H9 (cell line): ENCODE data around the gene ZC3H7B. TPM values are rescaled to one million over a fixed set of nuclear protein-coding genes. Genes with fewer than 3 reads are reported as not detected.

ENCODE experiments used
- DNase-seq: peaks from one replicate; pipeline ENCODE4 v3.0.0-alpha.2; 2017
- H2AFZ ChIP-seq: one replicate; pipeline ENCODE4 v1.6.1; 2013; ENCODE audit warnings: mild to moderate bottlenecking, low read length, control low read depth, moderate library complexity
- H2AK5ac ChIP-seq: 2 replicates; pipeline ENCODE4 v1.6.1; 2013; ENCODE audit warnings: low read length, control low read depth, mixed read lengths; ENCODE audit not compliant: insufficient read length
- H2BK120ac ChIP-seq: one replicate; pipeline ENCODE4 v1.6.1; 2013; ENCODE audit warnings: low read depth, mild to moderate bottlenecking, low read length, control low read depth, inconsistent platforms; ENCODE audit not compliant: poor library complexity, severe bottlenecking
- H2BK12ac ChIP-seq: 2 replicates; pipeline ENCODE4 v1.6.1; 2013; ENCODE audit warnings: low read length, control low read depth, mixed read lengths, low read depth; ENCODE audit not compliant: insufficient read length
- H2BK15ac ChIP-seq: 2 replicates; pipeline ENCODE4 v1.6.1; 2013; ENCODE audit warnings: low read depth, low read length, control low read depth
- H2BK20ac ChIP-seq: one replicate; pipeline ENCODE4 v1.6.1; 2013; ENCODE audit warnings: low read depth, mild to moderate bottlenecking, low read length, control low read depth, inconsistent platforms; ENCODE audit not compliant: poor library complexity, severe bottlenecking
- H2BK5ac ChIP-seq: 2 replicates; pipeline ENCODE4 v1.6.1; 2013; ENCODE audit warnings: low read length, control low read depth, mixed read lengths; ENCODE audit not compliant: insufficient read length
- H3K14ac ChIP-seq: 2 replicates; pipeline ENCODE4 v1.6.1; 2013; ENCODE audit warnings: low read length, control low read depth; ENCODE audit not compliant: insufficient read depth
- H3K18ac ChIP-seq: 2 replicates; pipeline ENCODE4 v1.6.1; 2013; ENCODE audit warnings: low read depth, mild to moderate bottlenecking, mixed read lengths, low read length, control low read depth; ENCODE audit not compliant: insufficient read length
- H3K23ac ChIP-seq: 2 replicates; pipeline ENCODE4 v1.6.1; 2013; ENCODE audit warnings: low read length, control low read depth, mixed read lengths, low read depth; ENCODE audit not compliant: insufficient read length
- H3K23me2 ChIP-seq: 2 replicates; pipeline ENCODE4 v1.6.1; 2013; ENCODE audit warnings: low read depth, mild to moderate bottlenecking, mixed read lengths, low read length, control low read depth; ENCODE audit not compliant: insufficient read length, poor library complexity, severe bottlenecking
- H3K27ac ChIP-seq: 2 replicates; pipeline ENCODE4 v1.5.1; 2013; ENCODE audit warnings: low read length, control low read depth, mixed read lengths, low read depth; ENCODE audit not compliant: insufficient read length
- H3K27me3 ChIP-seq: 2 replicates; pipeline ENCODE4 v1.6.1; 2013; ENCODE audit warnings: low read length, control low read depth, inconsistent platforms; ENCODE audit not compliant: insufficient read depth
- H3K4ac ChIP-seq: 2 replicates; pipeline ENCODE4 v1.6.1; 2013; ENCODE audit warnings: low read depth, mild to moderate bottlenecking, control low read depth, inconsistent platforms, low read length, moderate library complexity
- H3K4me1 ChIP-seq: 2 replicates; pipeline ENCODE4 v1.6.1; 2013; ENCODE audit warnings: low read length, control low read depth, inconsistent platforms; ENCODE audit not compliant: insufficient read depth
- H3K4me2 ChIP-seq: 2 replicates; pipeline ENCODE4 v1.6.1; 2013; ENCODE audit warnings: low read length, control low read depth, mixed read lengths; ENCODE audit not compliant: insufficient read length, insufficient read depth
- H3K56ac ChIP-seq: 2 replicates; pipeline ENCODE4 v1.6.1; 2013; ENCODE audit warnings: low read depth, mild to moderate bottlenecking, mixed read lengths, low read length, control low read depth; ENCODE audit not compliant: insufficient read length
- H3K79me1 ChIP-seq: 2 replicates; pipeline ENCODE4 v1.6.1; 2013; ENCODE audit warnings: low read depth, mild to moderate bottlenecking, moderate library complexity, low read length, control low read depth, inconsistent platforms; ENCODE audit not compliant: insufficient read depth, poor library complexity, severe bottlenecking
- H3K79me2 ChIP-seq: 2 replicates; pipeline ENCODE4 v1.6.1; 2013; ENCODE audit warnings: low read length, control low read depth, inconsistent platforms; ENCODE audit not compliant: insufficient read depth
- H3K9ac ChIP-seq: 2 replicates; pipeline ENCODE4 v1.6.1; 2013; ENCODE audit warnings: low read length, control low read depth, mixed read lengths; ENCODE audit not compliant: insufficient read length; ENCODE audit errors: extremely low read depth
- H3K9me3 ChIP-seq: one replicate; pipeline ENCODE4 v1.6.1; 2013; ENCODE audit warnings: low read depth, low read length, inconsistent platforms; ENCODE audit not compliant: control insufficient read depth
- H3T11ph ChIP-seq: one replicate; pipeline ENCODE4 v1.6.1; 2013; ENCODE audit warnings: mild to moderate bottlenecking, low read length, control low read depth, inconsistent platforms
- H4K20me1 ChIP-seq: one replicate; pipeline ENCODE4 v1.6.1; 2013; ENCODE audit not compliant: control insufficient read depth, insufficient read length, insufficient read depth
- H4K5ac ChIP-seq: 2 replicates; pipeline ENCODE4 v1.6.1; 2013; ENCODE audit warnings: low read depth, mild to moderate bottlenecking, mixed read lengths, low read length, control low read depth; ENCODE audit not compliant: insufficient read length
- H4K8ac ChIP-seq: replicated peaks from 2 replicates; pipeline ENCODE4 v1.6.1; 2013; ENCODE audit warnings: low read length, control low read depth, mixed read lengths, low read depth; ENCODE audit not compliant: insufficient read length
- H4K91ac ChIP-seq: 2 replicates; pipeline ENCODE4 v1.6.1; 2013; ENCODE audit warnings: low read depth, mild to moderate bottlenecking, moderate library complexity, mixed read lengths, low read length, control low read depth; ENCODE audit not compliant: insufficient read length
- H3K27ac Mint-ChIP-seq, 3 experiments: 2 replicates in 2 of 3; 3 replicates in 1 of 3; pipeline ENCODE4 v1.8.0; 2020 to 2021; ENCODE audit warnings: mixed read lengths in 3 of 3, mild to moderate bottlenecking in 1 of 3, moderate library complexity in 1 of 3
- H3K27me3 Mint-ChIP-seq: 2 replicates; pipeline ENCODE4 v1.8.0; 2021; ENCODE audit warnings: low read depth, mild to moderate bottlenecking, moderate library complexity, mixed read lengths
- H3K36me3 Mint-ChIP-seq, 3 experiments: 2 replicates in 2 of 3; 3 replicates in 1 of 3; pipeline ENCODE4 v1.8.0; 2020 to 2021; ENCODE audit warnings: low read depth in 3 of 3, mixed read lengths in 3 of 3; ENCODE audit not compliant: insufficient read depth in 1 of 3
- H3K4me1 Mint-ChIP-seq, 2 experiments: 2 replicates each; pipeline ENCODE4 v1.8.0; 2020; ENCODE audit warnings: mixed read lengths in 2 of 2
- H3K4me3 Mint-ChIP-seq, 2 experiments: 2 replicates in 1 of 2; 3 replicates in 1 of 2; pipeline ENCODE4 v1.8.0; 2020 to 2021; ENCODE audit warnings: mild to moderate bottlenecking in 2 of 2, mixed read lengths in 2 of 2, moderate library complexity in 1 of 2
- H3K9me3 Mint-ChIP-seq, 2 experiments: 2 replicates in 1 of 2; 3 replicates in 1 of 2; pipeline ENCODE4 v1.8.0; 2020; ENCODE audit warnings: mild to moderate bottlenecking in 2 of 2, mixed read lengths in 2 of 2, moderate library complexity in 1 of 2
- WGBS: extraction: QIAGEN DNeasy Blood & Tissue Kit; methylation state at CpG from one replicate; pipeline ENCODE4 v1.1.7; 2013; ENCODE audit warnings: missing lambda C conversion rate, low lambda C conversion rate, mixed read lengths; ENCODE audit not compliant: insufficient read length; ENCODE audit errors: extremely low coverage; 5-methylcytosine and 5-hydroxymethylcytosine counted together
- total RNA-seq: library from RNA; stranded (reverse); gene quantifications from 2 replicates; pipeline ENCODE4 v1.2.1, GENCODE V29; 2021
- TF ChIP-seq, protein P1 (sequence below): fragments of 200-600 bp; sonication (generic); conservative IDR thresholded peaks from 3 replicates; pipeline ENCODE4 v1.8.0; 2021; ENCODE audit warnings: antibody characterized with exemption, mild to moderate bottlenecking

Gene ZC3H7B
- total RNA-seq, 1 experiment from 2014 or later: 69.3 TPM

DNA sequence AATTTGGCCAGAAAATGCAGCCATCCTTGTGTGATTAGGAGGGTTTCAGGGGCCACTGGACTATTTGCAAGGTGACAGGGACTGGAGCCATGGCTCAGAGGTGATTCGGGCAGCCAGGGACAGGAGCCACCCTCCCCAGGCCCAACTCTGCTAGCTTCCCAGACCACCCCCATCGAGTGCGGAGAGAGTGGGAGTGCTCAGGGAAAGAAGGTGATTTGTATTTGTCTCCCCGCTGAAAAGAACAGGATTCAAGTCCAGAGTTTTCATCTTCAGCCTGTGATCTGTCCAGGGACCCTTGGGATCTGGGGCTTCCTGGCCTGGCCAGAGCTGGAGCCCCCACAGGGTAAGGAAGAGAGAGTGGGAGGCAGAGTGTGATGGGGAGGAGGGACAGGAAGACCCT lies 58.1 kb downstream of the ZC3H7B start:
- Histone ChIP-seq H4K5ac (no peak overlapping the region), H3K4me1 (peaks cover 5% of the 10 kb centered on the region; the same call in 1 of the 2 replicates), H3K79me2 (no peaks in the 10 kb centered on the region), H2AK5ac (no peak overlapping the region), H3K9me3 (no peaks in the 10 kb centered on the region), H3K56ac (no peak overlapping the region), H2AFZ (no peak overlapping the region), H3K4me2 (no peak overlapping the region), H2BK120ac (no peak overlapping the region), H4K91ac (no peak overlapping the region), H2BK5ac (no peak overlapping the region), H3K27ac (no peak overlapping the region), H4K8ac (no peak overlapping the region), H3K23ac (no peak overlapping the region), H3K27me3 (no peaks in the 10 kb centered on the region), H3K9ac (no peak overlapping the region), H2BK15ac (no peak overlapping the region), H3K18ac (no peak overlapping the region), H3K23me2 (peaks cover 3% of the 10 kb centered on the region), H4K20me1 (no peaks in the 10 kb centered on the region), H3K4ac (no peak overlapping the region), H2BK12ac (peak overlapping the region; percentile 38), H2BK20ac (no peak overlapping the region), H3K14ac (no peak overlapping the region), H3T11ph (no peak overlapping the region), H3K79me1 (no peaks in the 10 kb centered on the region)
- DNase-seq: no peak
- H3K27me3 Mint-ChIP-seq: no peaks in the 10 kb centered on the region
- H3K27ac Mint-ChIP-seq: peak overlapping the region; percentile 56 to 93 (median 93)
- no peaks in the 10 kb centered on the region for H3K9me3 Mint-ChIP-seq
- peaks cover 16 to 33% of the 10 kb centered on the region in 2 experiments for H3K4me1 Mint-ChIP-seq
- WGBS: no CpG with 5 or more reads among the region's 4 CpGs
- TF ChIP-seq, protein P1, sequence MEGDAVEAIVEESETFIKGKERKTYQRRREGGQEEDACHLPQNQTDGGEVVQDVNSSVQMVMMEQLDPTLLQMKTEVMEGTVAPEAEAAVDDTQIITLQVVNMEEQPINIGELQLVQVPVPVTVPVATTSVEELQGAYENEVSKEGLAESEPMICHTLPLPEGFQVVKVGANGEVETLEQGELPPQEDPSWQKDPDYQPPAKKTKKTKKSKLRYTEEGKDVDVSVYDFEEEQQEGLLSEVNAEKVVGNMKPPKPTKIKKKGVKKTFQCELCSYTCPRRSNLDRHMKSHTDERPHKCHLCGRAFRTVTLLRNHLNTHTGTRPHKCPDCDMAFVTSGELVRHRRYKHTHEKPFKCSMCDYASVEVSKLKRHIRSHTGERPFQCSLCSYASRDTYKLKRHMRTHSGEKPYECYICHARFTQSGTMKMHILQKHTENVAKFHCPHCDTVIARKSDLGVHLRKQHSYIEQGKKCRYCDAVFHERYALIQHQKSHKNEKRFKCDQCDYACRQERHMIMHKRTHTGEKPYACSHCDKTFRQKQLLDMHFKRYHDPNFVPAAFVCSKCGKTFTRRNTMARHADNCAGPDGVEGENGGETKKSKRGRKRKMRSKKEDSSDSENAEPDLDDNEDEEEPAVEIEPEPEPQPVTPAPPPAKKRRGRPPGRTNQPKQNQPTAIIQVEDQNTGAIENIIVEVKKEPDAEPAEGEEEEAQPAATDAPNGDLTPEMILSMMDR: no peak
- H3K36me3 Mint-ChIP-seq: peaks cover 6 to 40% (median 27%) of the 10 kb centered on the region in 3 experiments; a peak in 6 of 7 replicates
- no peak overlapping the region; a peak in 1 of 5 replicates for H3K4me3 Mint-ChIP-seq
